Liver (tissue), 9 donors: ENCODE results near the gene THTPA. TPM values are rescaled to one million over a fixed set of nuclear protein-coding genes. Genes with fewer than 3 reads are reported as not detected.

Source experiments
- DNase-seq: peaks from one replicate; pipeline ENCODE4 v3.0.0-alpha.2; 2017; ENCODE audit warnings: low spot score
- H3K27ac ChIP-seq, 2 donors: one replicate each; pipeline ENCODE4 v1.7.0; 2013; ENCODE audit warnings: inconsistent platforms in 2 of 2, low read length in 2 of 2, control low read depth in 1 of 2, low read depth in 1 of 2, mild to moderate bottlenecking in 1 of 2
- H3K27me3 ChIP-seq, 4 donors: one replicate each; pipeline versions ENCODE4 v1.6.1 to v1.7.0; 2013; ENCODE audit warnings: low read length in 3 of 4, inconsistent platforms in 1 of 4, mild to moderate bottlenecking in 1 of 4, moderate library complexity in 1 of 4; ENCODE audit not compliant: control insufficient read depth in 4 of 4, insufficient read depth in 4 of 4
- H3K36me3 ChIP-seq, 4 donors: one replicate each; pipeline versions ENCODE4 v1.6.1 to v1.7.0; 2013; ENCODE audit warnings: low read length in 3 of 4, mild to moderate bottlenecking in 3 of 4, low read depth in 1 of 4, moderate library complexity in 1 of 4; ENCODE audit not compliant: control insufficient read depth in 4 of 4, insufficient read depth in 3 of 4
- H3K4me1 ChIP-seq, 4 donors: one replicate each; pipeline versions ENCODE4 v1.6.1 to v1.7.0; 2013; ENCODE audit warnings: low read length in 3 of 4, mild to moderate bottlenecking in 3 of 4, moderate library complexity in 1 of 4; ENCODE audit not compliant: control insufficient read depth in 4 of 4, insufficient read depth in 4 of 4
- H3K4me3 ChIP-seq, 3 donors: one replicate each; pipeline versions ENCODE4 v1.6.1 to v1.7.0; 2013; ENCODE audit warnings: low read length in 3 of 3, control low read depth in 1 of 3, low read depth in 1 of 3, mild to moderate bottlenecking in 1 of 3
- H3K9ac ChIP-seq, 2 donors: one replicate each; pipeline ENCODE4 v1.7.0; 2013; ENCODE audit warnings: low read length in 2 of 2, mild to moderate bottlenecking in 2 of 2, moderate library complexity in 2 of 2, control low read depth in 1 of 2, low read depth in 1 of 2
- H3K9me3 ChIP-seq, 4 donors: one replicate each; pipeline versions ENCODE4 v1.6.1 to v1.7.0; 2013; ENCODE audit warnings: low read length in 3 of 4; ENCODE audit not compliant: control insufficient read depth in 4 of 4
- EGR1 ChIP-seq, 2 donors: IDR thresholded peaks; 2 replicates each; pipeline ENCODE4 v1.6.1; 2016 to 2018; ENCODE audit warnings: antibody characterized with exemption in 2 of 2, low read depth in 2 of 2
- FOXA1 ChIP-seq: IDR thresholded peaks from 2 replicates; pipeline ENCODE4 v1.6.1; 2016; ENCODE audit warnings: antibody characterized with exemption
- FOXA2 ChIP-seq: IDR thresholded peaks from 2 replicates; pipeline ENCODE4 v1.6.1; 2016; ENCODE audit warnings: antibody characterized with exemption
- GABPA ChIP-seq, 2 donors: IDR thresholded peaks in 1 of 2; conservative IDR thresholded peaks in 1 of 2; 2 replicates each; pipeline ENCODE4 v1.6.1; 2016; ENCODE audit warnings: antibody characterized with exemption in 2 of 2, mild to moderate bottlenecking in 1 of 2, moderate library complexity in 1 of 2
- NR2F2 ChIP-seq: IDR thresholded peaks from 2 replicates; pipeline ENCODE4 v1.6.1; 2016; ENCODE audit warnings: antibody characterized with exemption
- RAD21 ChIP-seq, 2 donors: IDR thresholded peaks; 2 replicates each; pipeline ENCODE4 v1.6.1; 2016; ENCODE audit warnings: antibody characterized with exemption in 2 of 2, mild to moderate bottlenecking in 2 of 2
- RXRA ChIP-seq, 2 donors: IDR thresholded peaks; 2 replicates each; pipeline ENCODE4 v1.6.1; 2017 to 2018; ENCODE audit warnings: antibody characterized with exemption in 2 of 2, mild to moderate bottlenecking in 1 of 2
- TAF1 ChIP-seq: conservative IDR thresholded peaks from 2 replicates; pipeline ENCODE4 v1.6.1; 2016; ENCODE audit warnings: antibody characterized with exemption, mild to moderate bottlenecking
- WGBS: extraction: QIAGEN DNeasy Blood & Tissue Kit; methylation state at CpG from one replicate; pipeline ENCODE4 v1.1.7; 2013; 5-methylcytosine and 5-hydroxymethylcytosine counted together
- polyA plus RNA-seq, 2 donors: library from polyadenylated mRNA; stranded (reverse) in 1 of 2; unstranded in 1 of 2; fragments of 200-250 nt in 1 of 2; fragments of >200 nt in 1 of 2; fragmentation: Nextera tagmentation in 1 of 2; extraction: Ambion mirVana in 1 of 2; gene quantifications; one replicate each; pipeline versions ENCODE4 v1.2.1 to v1.2.3, GENCODE V29; 2013 to 2015
- total RNA-seq, 2 donors: library from RNA; depleted of rRNA; stranded (reverse); fragments of >200 nt; gene quantifications; one replicate each; pipeline ENCODE4 v1.2.3, GENCODE V29; 2014
- TF ChIP-seq, protein P1 (sequence below): IDR thresholded peaks from 2 replicates; pipeline ENCODE4 v1.6.1; 2016; ENCODE audit warnings: antibody characterized with exemption
- TF ChIP-seq, protein P2 (sequence below): IDR thresholded peaks from 2 replicates; pipeline ENCODE4 v1.6.1; 2016; ENCODE audit warnings: antibody characterized with exemption
- TF ChIP-seq, protein P3 (sequence below): IDR thresholded peaks from 2 replicates; pipeline ENCODE4 v1.6.1; 2016; ENCODE audit warnings: antibody characterized with exemption, mild to moderate bottlenecking
- TF ChIP-seq, protein P4 (sequence below): IDR thresholded peaks from 2 replicates; pipeline ENCODE4 v1.6.1; 2016; ENCODE audit warnings: antibody characterized with exemption
- TF ChIP-seq, protein P5 (sequence below): fragments of 150-350 bp; IDR thresholded peaks from 2 replicates; pipeline ENCODE4 v1.5.1; 2017; ENCODE audit warnings: improper control_type of control experiment, low read depth, low read length; ENCODE audit not compliant: missing input control
- donor health status: healthy.
- donor health status: healthy.
- donor health status: healthy.
- donor health status: healthy.
- donor health status: healthy.

THTPA gene
- total and polyA plus RNA-seq, 4 donors, result 7.3 to 19.8 (median 9.9) TPM

DNA sequence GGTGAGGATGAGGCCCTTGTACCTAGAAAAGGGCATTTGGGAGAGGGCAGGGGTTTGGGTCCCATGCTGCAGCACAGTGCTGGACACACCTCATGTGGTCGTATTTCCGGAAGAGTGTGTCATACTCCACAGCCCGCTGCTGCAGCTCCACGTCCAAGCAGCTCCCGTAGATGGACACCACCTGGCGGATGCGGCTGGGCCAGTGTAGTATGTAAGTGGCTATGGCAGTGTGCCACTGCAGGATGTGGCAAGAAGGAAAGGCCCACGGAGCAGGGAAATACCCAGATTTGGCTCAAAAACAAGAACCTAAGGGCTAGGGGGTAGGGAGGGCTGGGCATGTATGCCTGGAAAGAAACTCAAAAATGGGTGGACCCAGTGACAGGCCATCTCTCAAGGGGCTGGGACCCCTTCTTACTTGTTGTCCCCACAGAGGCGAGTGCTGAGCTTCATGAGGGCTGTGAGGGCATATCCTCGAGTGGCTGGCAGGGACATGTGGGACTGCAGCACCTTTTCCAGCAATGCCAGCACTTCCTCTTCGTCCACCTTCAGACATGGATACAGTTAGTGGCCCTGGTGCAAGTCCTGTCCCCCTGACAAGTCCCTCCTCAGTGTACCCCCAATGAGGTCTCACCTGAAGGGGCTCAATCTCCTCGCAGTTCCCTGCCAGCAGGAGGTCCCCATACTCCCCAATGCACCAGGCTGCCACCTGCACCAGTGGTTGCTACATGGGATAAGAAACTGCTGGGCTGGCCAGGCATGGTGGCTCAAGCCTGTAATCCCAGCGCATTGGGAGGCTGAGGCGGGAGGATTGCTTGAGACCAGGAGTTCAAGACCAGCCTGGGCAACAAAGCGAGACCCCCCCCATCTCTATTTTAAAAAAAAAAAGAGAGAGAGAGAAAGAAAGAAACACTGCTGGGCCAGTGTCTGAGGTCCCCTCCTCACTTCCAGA, 6.1 kb downstream of the THTPA start:
- H3K27me3 ChIP-seq, result no peaks in the 10 kb centered on the region
- TF ChIP-seq, protein P1, sequence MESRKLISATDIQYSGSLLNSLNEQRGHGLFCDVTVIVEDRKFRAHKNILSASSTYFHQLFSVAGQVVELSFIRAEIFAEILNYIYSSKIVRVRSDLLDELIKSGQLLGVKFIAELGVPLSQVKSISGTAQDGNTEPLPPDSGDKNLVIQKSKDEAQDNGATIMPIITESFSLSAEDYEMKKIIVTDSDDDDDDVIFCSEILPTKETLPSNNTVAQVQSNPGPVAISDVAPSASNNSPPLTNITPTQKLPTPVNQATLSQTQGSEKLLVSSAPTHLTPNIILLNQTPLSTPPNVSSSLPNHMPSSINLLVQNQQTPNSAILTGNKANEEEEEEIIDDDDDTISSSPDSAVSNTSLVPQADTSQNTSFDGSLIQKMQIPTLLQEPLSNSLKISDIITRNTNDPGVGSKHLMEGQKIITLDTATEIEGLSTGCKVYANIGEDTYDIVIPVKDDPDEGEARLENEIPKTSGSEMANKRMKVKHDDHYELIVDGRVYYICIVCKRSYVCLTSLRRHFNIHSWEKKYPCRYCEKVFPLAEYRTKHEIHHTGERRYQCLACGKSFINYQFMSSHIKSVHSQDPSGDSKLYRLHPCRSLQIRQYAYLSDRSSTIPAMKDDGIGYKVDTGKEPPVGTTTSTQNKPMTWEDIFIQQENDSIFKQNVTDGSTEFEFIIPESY, result no peak
- TF ChIP-seq FOXA2 (no peak), NR2F2 (no peak), RXRA (IDR thresholded peaks at IDR 0.05) (no peak), RAD21 (IDR thresholded peaks at IDR 0.05) (no peak), EGR1 (IDR thresholded peaks at IDR 0.05; ENCODE audit: low read depth in 2 of 2) (no peak), FOXA1 (no peak), GABPA (IDR thresholded peaks at IDR 0.05 in 1 of 2, conservative IDR thresholded peaks at IDR 0.05 in 1 of 2) (no peak), TAF1 (no peak)
- TF ChIP-seq, protein P2, sequence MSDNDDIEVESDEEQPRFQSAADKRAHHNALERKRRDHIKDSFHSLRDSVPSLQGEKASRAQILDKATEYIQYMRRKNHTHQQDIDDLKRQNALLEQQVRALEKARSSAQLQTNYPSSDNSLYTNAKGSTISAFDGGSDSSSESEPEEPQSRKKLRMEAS, result no peak
- TF ChIP-seq, protein P3, sequence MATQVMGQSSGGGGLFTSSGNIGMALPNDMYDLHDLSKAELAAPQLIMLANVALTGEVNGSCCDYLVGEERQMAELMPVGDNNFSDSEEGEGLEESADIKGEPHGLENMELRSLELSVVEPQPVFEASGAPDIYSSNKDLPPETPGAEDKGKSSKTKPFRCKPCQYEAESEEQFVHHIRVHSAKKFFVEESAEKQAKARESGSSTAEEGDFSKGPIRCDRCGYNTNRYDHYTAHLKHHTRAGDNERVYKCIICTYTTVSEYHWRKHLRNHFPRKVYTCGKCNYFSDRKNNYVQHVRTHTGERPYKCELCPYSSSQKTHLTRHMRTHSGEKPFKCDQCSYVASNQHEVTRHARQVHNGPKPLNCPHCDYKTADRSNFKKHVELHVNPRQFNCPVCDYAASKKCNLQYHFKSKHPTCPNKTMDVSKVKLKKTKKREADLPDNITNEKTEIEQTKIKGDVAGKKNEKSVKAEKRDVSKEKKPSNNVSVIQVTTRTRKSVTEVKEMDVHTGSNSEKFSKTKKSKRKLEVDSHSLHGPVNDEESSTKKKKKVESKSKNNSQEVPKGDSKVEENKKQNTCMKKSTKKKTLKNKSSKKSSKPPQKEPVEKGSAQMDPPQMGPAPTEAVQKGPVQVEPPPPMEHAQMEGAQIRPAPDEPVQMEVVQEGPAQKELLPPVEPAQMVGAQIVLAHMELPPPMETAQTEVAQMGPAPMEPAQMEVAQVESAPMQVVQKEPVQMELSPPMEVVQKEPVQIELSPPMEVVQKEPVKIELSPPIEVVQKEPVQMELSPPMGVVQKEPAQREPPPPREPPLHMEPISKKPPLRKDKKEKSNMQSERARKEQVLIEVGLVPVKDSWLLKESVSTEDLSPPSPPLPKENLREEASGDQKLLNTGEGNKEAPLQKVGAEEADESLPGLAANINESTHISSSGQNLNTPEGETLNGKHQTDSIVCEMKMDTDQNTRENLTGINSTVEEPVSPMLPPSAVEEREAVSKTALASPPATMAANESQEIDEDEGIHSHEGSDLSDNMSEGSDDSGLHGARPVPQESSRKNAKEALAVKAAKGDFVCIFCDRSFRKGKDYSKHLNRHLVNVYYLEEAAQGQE, result no peak
- TF ChIP-seq, protein P4, sequence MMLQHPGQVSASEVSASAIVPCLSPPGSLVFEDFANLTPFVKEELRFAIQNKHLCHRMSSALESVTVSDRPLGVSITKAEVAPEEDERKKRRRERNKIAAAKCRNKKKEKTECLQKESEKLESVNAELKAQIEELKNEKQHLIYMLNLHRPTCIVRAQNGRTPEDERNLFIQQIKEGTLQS, result no peak
- H3K4me3 ChIP-seq, result no peak overlapping the region
- H3K9me3 ChIP-seq, result no peaks in the 10 kb centered on the region
- peaks cover 4 to 19% (median 8%) of the 10 kb centered on the region in 4 donors for H3K36me3 ChIP-seq
- 85% methylated on average over 15 of the region's 15 CpGs for WGBS
- H3K4me1 ChIP-seq, result peaks cover 0 to 23% (median 19%) of the 10 kb centered on the region in 4 donors
- H3K27ac ChIP-seq, result no peak overlapping the region
- no peak overlapping the region for H3K9ac ChIP-seq
- DNase-seq, result no peak

DNA sequence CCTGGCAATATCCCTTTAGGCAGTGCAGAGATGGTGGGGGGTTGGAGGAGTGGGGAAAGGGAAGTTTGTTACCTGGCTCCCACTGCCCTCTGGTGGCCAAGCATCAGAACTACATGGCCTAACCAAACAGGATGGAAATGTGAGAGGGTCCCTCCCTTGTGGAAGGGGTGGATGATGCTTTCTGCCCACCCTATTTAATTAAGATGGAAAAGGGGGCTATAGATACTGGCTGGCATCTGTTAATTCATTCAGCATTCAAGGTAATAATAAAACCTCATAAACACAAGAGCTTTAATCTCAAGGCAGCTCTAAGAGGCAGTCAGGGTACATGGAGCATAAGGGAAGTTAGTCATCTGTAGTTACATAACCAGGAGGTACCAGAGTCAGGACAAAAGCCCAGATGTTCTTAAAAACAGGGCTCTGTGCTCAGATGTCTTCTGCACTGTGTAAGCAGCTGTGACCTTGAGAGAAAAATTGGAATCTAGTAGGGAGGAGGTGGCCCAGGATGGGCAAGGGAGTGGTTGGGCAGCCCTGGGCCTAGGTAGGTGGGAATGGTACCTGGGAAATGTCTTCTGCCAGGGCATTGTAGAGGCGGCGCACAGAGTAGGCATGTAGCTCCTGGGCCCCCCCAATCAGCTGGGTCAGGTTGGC, 6.9 kb downstream of the THTPA start:
- peaks cover 0 to 30% (median 19%) of the 10 kb centered on the region in 4 donors for H3K4me1 ChIP-seq
- WGBS, result 93% methylated on average over 2 of the region's 2 CpGs
- H3K9me3 ChIP-seq, result no peaks in the 10 kb centered on the region
- H3K36me3 ChIP-seq, result peaks cover 4 to 19% (median 8%) of the 10 kb centered on the region in 4 donors
- TF ChIP-seq, protein P5, sequence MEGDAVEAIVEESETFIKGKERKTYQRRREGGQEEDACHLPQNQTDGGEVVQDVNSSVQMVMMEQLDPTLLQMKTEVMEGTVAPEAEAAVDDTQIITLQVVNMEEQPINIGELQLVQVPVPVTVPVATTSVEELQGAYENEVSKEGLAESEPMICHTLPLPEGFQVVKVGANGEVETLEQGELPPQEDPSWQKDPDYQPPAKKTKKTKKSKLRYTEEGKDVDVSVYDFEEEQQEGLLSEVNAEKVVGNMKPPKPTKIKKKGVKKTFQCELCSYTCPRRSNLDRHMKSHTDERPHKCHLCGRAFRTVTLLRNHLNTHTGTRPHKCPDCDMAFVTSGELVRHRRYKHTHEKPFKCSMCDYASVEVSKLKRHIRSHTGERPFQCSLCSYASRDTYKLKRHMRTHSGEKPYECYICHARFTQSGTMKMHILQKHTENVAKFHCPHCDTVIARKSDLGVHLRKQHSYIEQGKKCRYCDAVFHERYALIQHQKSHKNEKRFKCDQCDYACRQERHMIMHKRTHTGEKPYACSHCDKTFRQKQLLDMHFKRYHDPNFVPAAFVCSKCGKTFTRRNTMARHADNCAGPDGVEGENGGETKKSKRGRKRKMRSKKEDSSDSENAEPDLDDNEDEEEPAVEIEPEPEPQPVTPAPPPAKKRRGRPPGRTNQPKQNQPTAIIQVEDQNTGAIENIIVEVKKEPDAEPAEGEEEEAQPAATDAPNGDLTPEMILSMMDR, result peak; percentile 90
- TF ChIP-seq RAD21 (IDR thresholded peaks at IDR 0.05), result peak; percentile 71 to 85
- no peak for TF ChIP-seq TAF1
- no peak for TF ChIP-seq FOXA2
- no peak overlapping the region for H3K9ac ChIP-seq
- H3K27ac ChIP-seq, result no peak overlapping the region
- DNase-seq, result peak; percentile 57
- no peak overlapping the region for H3K4me3 ChIP-seq
- H3K27me3 ChIP-seq, result no peaks in the 10 kb centered on the region
